Activated CD8-positive, alpha-beta memory T cell treated with anti-CD3 and anti-CD28 coated beads, Interleukin-2, amount 50 U/mL, for 1 hour (primary cell): Measurements from ENCODE around the gene SLC25A33.
A peak's percentile ranks its signal among the peaks of the same experiment; 100 is the strongest.
"Not testable (repeated sequence)": the region's sequence is repeated elsewhere in the genome, so short reads cannot be mapped to it uniquely, and the experiment has no call there.

Experiments
- DNase-seq: peaks from one replicate; pipeline ENCODE4 v3.0.0-alpha.2; 2020; ENCODE audit errors: extremely low read depth

SLC25A33 gene

DNA sequence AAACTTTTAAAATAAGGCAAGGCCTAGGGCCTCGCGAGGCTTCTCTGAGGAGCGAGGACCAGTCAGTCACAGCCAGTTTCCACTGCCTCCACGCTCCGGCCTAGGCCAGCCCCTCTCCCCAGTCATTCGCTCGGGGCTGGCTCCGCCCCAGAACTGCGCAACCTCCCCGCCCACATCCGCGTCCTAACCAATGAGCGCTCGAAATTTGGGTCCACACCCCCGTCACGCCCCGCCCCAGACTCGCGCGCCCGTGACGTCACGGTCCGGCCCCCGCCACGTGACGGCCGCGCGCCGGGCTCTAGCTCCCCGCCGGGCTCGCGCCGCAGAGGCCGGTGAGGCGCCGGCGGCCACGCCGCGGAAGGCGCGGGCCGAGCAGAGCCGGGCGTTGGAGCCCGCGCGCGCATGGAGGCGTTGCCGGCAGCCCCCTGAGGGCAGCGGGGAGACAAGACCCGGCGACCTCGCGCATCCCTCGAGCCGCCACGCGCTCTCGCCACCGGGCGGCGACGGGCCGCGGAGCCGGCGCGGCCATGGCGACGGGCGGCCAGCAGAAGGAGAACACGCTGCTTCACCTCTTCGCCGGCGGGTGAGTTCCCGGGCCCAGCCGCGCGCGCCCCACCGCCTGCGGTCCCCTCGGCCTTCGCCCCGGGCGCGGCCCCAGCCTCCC, at the start of gene SLC25A33:
Gene SLC25A33, plus strand, starts transcription at position 301 of the 664 bp plus-strand sequence. Its CDS starts 227 bp downstream, at position 528.
- peak; percentile 90 for DNase-seq

DNA sequence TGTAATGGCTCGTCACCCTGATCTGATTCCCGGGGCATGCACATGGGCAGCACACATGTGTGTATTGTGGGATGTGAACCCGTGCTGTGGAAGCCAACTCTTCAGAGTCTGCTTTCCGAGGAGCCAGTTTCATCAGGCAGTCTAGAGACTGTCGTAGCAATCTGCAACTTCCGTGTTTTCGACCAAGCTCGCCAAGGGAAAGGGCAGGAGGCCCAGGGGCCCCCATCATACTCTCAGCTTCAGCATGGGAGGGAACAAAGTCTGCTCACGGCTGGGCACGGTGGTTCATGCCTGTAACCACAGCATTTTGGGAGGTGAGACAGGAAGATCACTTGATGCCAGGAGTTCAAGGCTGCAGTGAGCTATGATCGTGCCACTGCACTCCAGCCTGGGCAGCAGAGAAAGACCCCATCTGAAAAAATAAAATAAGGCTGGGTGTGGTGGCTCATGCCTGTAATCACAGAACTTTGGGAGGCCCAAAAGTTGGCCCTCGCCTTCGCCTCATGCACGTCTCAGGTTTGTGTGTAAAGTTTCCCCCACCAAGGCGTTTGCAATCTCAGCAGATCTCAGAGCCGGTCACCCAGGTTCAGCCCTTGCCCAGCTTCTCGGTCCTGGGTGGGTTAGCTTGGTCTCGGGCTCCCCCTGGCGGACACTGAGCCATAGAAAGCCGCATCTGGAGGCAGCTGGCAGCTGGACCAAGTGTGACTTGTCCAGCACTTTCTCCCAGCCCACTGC, 48.5 kb upstream of the SLC25A33 start:
- DNase-seq: peak; percentile 33

GRCh38 chr1:9493326-9493725, 45.9 kb upstream of the SLC25A33 start:
- DNase-seq: no peak

- peak; percentile 10 for DNase-seq
These were observed 44.1 kb upstream of the SLC25A33 start for GRCh38 chr1:9494936-9495758.

- DNase-seq: no peak
These were observed 43.4 kb upstream of the SLC25A33 start for GRCh38 chr1:9495854-9496374.

DNA sequence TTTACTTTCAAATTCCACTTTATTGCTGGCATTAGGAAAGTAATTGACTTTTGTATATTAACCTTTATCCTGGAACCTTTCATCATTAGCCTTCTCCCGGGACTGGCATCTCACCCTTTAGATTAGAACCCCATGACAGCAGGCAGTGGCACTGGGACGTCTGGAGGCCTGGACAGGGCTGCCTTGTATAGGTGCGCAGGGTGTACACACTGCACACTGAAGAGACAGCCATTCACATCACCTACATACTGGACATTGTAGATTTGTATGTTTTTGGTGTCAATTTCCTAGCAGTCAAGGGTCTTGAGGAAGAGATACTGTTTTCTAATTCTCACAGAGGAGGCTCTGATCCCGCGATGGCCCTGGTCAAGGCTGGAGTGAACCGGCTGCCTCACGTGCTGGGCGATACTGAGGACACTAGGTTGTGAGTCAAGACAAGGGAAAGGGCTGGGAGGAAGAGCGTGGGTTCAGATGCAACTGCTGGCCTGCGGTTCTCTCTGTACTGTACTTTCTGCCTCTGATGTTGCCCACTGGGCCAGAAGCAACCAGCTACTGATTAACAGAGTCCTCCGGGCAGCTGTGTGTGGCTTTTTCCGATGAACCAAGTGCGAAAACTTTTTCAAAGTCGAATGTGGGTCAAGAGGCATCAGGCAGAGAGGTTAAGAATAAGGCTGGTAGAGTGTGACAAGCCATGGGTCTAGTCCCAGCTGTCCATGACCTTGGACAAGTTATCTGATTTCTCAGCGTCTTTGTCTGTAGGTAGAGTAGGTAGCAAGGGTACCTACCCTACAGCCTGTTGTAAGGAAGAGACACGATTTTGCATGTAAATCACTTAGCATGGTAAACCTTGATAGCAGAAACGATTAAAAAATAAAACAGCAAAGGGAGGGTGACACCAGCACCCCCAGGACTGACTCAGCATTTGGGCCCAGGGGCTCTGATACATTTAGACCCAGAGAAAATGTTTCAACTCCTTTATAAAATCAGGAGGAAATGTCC, 38.2 kb upstream of the SLC25A33 start:
- DNase-seq: no peak

GRCh38 chr1:9503001-9503675, 36.1 kb upstream of the SLC25A33 start:
- no peak for DNase-seq

GRCh38 chr1:9505143-9505542, 34.1 kb upstream of the SLC25A33 start:
- DNase-seq: no peak

- no peak for DNase-seq
These were observed 32.4 kb upstream of the SLC25A33 start for GRCh38 chr1:9506901-9507300.

- no peak for DNase-seq
These were observed 29.1 kb upstream of the SLC25A33 start for GRCh38 chr1:9510130-9510529.

- not testable (repeated sequence) for DNase-seq
These were observed 23.7 kb upstream of the SLC25A33 start for GRCh38 chr1:9515550-9515949.

DNA sequence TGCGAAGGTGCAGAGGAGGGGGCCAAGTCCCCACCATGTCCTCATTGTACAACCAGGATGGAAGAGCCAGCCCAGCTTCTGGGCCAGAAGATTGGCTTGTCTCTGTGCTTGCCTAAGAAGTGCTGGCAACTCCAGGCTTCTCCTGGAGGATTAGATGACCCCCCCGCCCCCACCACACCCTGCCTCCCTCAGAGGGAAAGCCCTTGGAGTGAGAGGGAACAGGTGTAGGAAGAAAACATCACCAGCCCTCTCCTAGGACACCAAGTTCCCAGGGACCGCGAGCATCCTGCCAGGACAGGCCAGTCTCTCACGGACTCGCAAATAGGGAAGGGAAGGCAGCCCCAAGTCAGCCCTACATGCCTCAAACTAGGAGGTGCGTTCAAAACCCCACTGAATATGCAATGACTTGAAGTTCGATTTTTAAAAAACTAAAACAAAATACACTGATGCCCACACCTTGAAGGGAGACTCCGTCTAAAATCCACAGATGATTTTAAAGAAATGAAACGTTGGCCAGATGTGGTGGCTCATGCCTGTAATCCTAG, 20.7 kb upstream of the SLC25A33 start:
- DNase-seq: no peak

DNA sequence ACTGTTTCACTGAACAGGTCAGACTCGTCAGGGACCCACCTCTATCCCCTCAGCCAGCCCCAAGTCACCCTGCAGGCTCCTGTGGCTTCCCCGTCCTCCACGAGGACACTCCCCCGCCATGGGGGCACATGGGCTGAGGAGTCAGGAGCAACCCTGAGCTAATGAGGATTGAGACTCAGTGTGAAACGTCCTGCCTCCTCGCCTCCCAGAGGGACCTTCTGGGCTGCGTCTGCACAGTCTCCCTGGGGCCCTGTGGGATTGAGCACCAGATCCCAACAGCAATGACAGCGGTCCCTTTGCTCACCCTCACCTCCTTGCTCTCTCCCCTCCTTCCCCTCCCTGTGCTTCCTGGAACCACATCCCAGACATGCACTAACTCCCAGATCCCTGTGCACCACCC, 18.9 kb upstream of the SLC25A33 start:
- DNase-seq: no peak

- DNase-seq: no peak
These were observed 10.1 kb upstream of the SLC25A33 start for GRCh38 chr1:9529190-9529589.

DNA sequence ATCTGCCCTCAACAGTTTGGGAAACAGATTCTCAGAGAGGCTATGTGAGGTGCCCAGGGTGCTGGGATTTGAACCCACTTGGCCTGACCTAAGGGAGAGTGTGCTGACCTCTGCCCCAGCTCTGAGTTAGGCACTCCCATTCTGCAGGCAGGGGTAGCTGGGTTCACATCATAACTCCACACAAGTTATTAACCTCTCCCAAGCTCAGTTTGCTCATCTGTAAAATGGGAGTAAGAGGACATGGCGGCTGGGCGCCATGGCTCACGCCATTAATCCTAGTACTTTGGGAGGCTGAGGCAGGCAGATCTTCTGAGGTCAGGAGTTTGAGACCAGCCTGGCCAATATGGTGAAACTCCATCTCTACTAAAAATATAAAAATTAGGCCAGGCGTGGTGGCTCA, 8.9 kb upstream of the SLC25A33 start:
- no peak for DNase-seq

- no peak for DNase-seq
These were observed 4.3 kb upstream of the SLC25A33 start for GRCh38 chr1:9534953-9535352.

DNA sequence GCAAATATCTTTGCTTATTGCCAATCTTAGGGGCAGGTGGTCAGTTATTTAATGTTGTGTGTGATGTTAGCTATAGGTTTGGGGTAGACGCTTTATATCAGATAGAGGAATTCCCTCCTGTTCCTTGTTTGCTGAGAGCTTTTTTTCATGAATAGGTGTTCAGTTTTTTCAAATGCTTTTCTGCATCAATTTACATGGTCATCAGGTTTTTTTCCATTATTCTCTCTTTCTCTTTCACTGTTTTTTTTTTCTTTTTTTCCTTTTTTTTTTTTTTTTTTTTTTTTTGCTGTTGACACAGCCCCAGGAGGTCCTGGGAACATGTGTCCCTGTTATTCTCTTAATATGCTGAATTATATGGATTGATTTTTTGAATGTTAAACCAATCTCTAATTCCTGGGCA, 3.0 kb upstream of the SLC25A33 start:
- DNase-seq: no peak

DNA sequence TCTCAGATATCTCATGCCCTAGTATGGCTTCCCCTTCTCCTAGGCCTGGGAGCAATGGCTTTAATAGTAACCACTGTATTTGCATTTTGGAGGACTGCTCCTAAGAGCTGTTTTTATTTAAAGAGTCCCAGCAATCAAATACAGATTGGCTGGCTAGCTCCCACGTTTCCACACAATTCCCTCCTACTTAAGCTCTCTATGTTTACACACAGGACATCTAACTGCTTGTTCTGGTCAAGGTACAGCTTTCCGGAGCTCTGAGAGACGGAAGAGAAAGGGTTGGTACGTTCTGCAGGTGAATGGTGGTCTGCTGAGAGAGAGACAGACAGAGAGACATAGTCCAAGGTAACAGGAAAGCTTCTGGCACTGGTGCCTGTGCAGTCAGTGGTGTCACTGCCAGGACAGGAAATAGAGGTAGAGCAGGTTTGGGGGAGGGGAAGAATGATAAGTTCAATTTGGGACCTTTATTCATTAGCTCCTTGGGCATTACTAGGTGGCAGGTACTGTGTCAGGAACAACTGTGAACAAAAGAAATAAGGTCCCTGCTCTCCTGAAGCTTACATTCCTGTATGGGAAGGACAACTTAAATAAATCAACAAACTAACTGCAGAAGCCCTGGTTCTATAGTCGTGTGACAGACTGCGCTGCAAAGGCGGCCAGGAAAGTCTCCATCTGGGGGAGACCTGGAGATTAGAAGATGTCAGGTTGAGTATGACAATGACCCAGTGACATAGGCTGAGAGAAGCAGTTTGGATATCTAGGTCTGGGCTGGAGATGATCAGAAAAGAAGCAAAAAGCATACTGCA, 1.2 kb upstream of the SLC25A33 start:
- no peak for DNase-seq

DNA sequence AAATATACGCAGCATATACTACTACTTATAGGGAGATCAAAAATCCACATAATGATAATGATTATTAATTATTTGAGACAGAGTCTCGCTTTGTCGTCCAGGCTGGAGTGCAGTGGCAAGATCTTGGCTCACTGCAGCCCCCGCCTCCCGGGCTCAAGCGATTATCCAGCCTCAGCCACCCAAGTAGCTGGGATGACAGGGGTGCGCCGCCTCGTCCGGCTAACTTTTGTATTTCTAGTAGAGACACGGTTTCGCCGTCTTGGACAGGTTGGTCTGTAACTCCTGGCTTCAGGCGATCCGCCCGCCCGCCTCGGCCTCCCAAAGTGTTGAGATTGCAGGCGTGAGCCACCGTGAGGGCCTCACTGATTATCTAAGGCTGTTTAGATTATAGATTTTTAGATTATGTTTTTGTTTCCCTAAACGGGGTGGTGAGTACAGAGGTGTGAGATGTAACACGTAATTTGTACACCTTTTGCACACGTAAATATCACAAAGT, 548 bp upstream of the SLC25A33 start:
- no peak for DNase-seq
